HepG2 (cell line): Measurements from ENCODE around the gene CORO7. TPM values are rescaled to one million over a fixed set of nuclear protein-coding genes. Genes with fewer than 3 reads are reported as not detected.

Source experiments
- CERS6 ChIP-seq: sonication (generic); formaldehyde crosslinking; IDR thresholded peaks from 2 replicates; pipeline ENCODE4 v1.5.0; 2020; ENCODE audit warnings: missing genetic modification reagents
- ELF4 ChIP-seq: sonication (generic); formaldehyde crosslinking; IDR thresholded peaks from 2 replicates; pipeline ENCODE4 v1.5.0; 2020; ENCODE audit warnings: missing genetic modification reagents, mild to moderate bottlenecking, moderate library complexity, borderline replicate concordance
- EP300 ChIP-seq, 3 experiments: sonication (generic) in 1 of 3; formaldehyde crosslinking in 1 of 3; IDR thresholded peaks; 2 replicates each; pipeline versions ENCODE4 v1.5.1 to v1.6.1; 2011 to 2020; ENCODE audit warnings: low read depth in 2 of 3, low read length in 2 of 3, borderline replicate concordance in 1 of 3, improper control_type of control experiment in 1 of 3, mild to moderate bottlenecking in 1 of 3, missing genetic modification reagents in 1 of 3, moderate library complexity in 1 of 3
- ETV6 ChIP-seq: sonication (generic); formaldehyde crosslinking; conservative IDR thresholded peaks from 2 replicates; pipeline ENCODE4 v1.4.0; 2020; ENCODE audit warnings: missing genetic modification reagents
- FOSL2 ChIP-seq: sonication (generic); formaldehyde crosslinking; IDR thresholded peaks from 2 replicates; pipeline ENCODE4 v1.4.0; 2020; ENCODE audit warnings: missing genetic modification reagents
- FOXA3 ChIP-seq: IDR thresholded peaks from 2 replicates; pipeline ENCODE4 v1.6.1; 2016; ENCODE audit warnings: missing genetic modification reagents, missing compliant biosample characterization
- GABPA ChIP-seq, 2 experiments: IDR thresholded peaks; 2 replicates each; pipeline ENCODE4 v1.6.1; 2011 to 2016; ENCODE audit warnings: low read depth in 2 of 2, low read length in 1 of 2, missing biosample characterization in 1 of 2, missing genetic modification characterization in 1 of 2
- KDM2A ChIP-seq: sonication (generic); formaldehyde crosslinking; IDR thresholded peaks from 2 replicates; pipeline ENCODE4 v1.4.0; 2020; ENCODE audit warnings: low read depth, missing genetic modification reagents, borderline replicate concordance
- KDM5B ChIP-seq: sonication (generic); formaldehyde crosslinking; IDR thresholded peaks from 2 replicates; pipeline ENCODE4 v1.4.0; 2020; ENCODE audit warnings: missing genetic modification reagents, mild to moderate bottlenecking, borderline replicate concordance
- MAZ ChIP-seq, 2 experiments: sonication (generic) in 1 of 2; formaldehyde crosslinking in 1 of 2; IDR thresholded peaks; 2 replicates each; pipeline versions ENCODE4 v1.5.0 to v1.6.1; 2012 to 2020; ENCODE audit warnings: low read depth in 2 of 2, mild to moderate bottlenecking in 2 of 2, borderline replicate concordance in 1 of 2, improper control_type of control experiment in 1 of 2, low read length in 1 of 2, missing genetic modification reagents in 1 of 2, moderate library complexity in 1 of 2
- MEIS2 ChIP-seq: sonication (generic); formaldehyde crosslinking; IDR thresholded peaks from 2 replicates; pipeline ENCODE4 v1.9.0; 2021; ENCODE audit warnings: mild to moderate bottlenecking, missing genetic modification reagents
- MXI1 ChIP-seq: IDR thresholded peaks from 3 replicates; pipeline ENCODE4 v1.6.1; 2012; ENCODE audit warnings: low read depth, low read length, inconsistent platforms, borderline replicate concordance
- POGZ ChIP-seq: sonication (generic); formaldehyde crosslinking; IDR thresholded peaks from 2 replicates; pipeline ENCODE4 v1.4.0; 2020; ENCODE audit warnings: mild to moderate bottlenecking, missing genetic modification reagents
- POLR2A ChIP-seq, 2 experiments: IDR thresholded peaks; 2 replicates each; pipeline ENCODE4 v1.6.1; 2011; ENCODE audit warnings: low read depth in 2 of 2, low read length in 2 of 2, mild to moderate bottlenecking in 1 of 2, moderate library complexity in 1 of 2; ENCODE audit not compliant: insufficient read depth in 1 of 2
- RBFOX2 ChIP-seq: fragments of 200-400 bp; formaldehyde crosslinking; IDR thresholded peaks from 2 replicates; pipeline ENCODE4 v1.6.1; 2017; ENCODE audit warnings: low read depth, mild to moderate bottlenecking, low read length
- SKIL ChIP-seq: sonication (generic); formaldehyde crosslinking; IDR thresholded peaks from 2 replicates; pipeline ENCODE4 v1.8.0; 2022; ENCODE audit warnings: missing genetic modification reagents, mild to moderate bottlenecking, moderate library complexity, borderline replicate concordance
- TEAD3 ChIP-seq: optimal IDR thresholded peaks from 2 replicates; pipeline ENCODE3; 2016; ENCODE audit warnings: borderline replicate concordance
- ZBTB8A ChIP-seq: sonication (generic); formaldehyde crosslinking; IDR thresholded peaks from 2 replicates; pipeline ENCODE4 v1.4.0; 2020; ENCODE audit warnings: mild to moderate bottlenecking, low read depth, missing genetic modification reagents, borderline replicate concordance
- ZNF512 ChIP-seq: sonication (generic); formaldehyde crosslinking; IDR thresholded peaks from 2 replicates; pipeline ENCODE4 v1.4.0; 2020; ENCODE audit warnings: mild to moderate bottlenecking, missing genetic modification reagents
- ZNF891 ChIP-seq: sonication (generic); formaldehyde crosslinking; IDR thresholded peaks from 2 replicates; pipeline ENCODE4 v1.5.0; 2020; ENCODE audit warnings: mild to moderate bottlenecking, missing genetic modification reagents
- polyA plus RNA-seq, 8 experiments: library from polyadenylated mRNA; depleted of rRNA in 3 of 8; stranded (reverse) in 7 of 8; unstranded in 1 of 8; fragments of >200 nt; fragmentation: Illumina TruSeq in 4 of 8; extraction: Trizol in 4 of 8; gene quantifications; 2 replicates each; pipeline versions ENCODE4 v1.2.1 to v1.2.3, GENCODE V29; 2011 to 2016; ENCODE audit warnings: low read depth in 4 of 8, missing spikeins in 1 of 8, mixed read lengths in 1 of 8; ENCODE audit not compliant: insufficient read depth in 1 of 8
- total RNA-seq, 5 experiments: library from RNA; depleted of rRNA; stranded (reverse); fragments of >200 nt; fragmentation: Illumina TruSeq; extraction: Trizol; gene quantifications; 2 replicates each; pipeline ENCODE4 v1.2.3, GENCODE V29; 2016; ENCODE audit warnings: low read depth in 1 of 5
- TF ChIP-seq, protein P1 (sequence below): sonication (generic); formaldehyde crosslinking; IDR thresholded peaks from 2 replicates; pipeline ENCODE4 v1.4.0; 2020; ENCODE audit warnings: missing genetic modification reagents

CORO7 gene
- total and polyA plus RNA-seq, 2 of the 13 experiments (the other 11 are each of a cell fraction or from before 2014, with no cell fraction given): 9.9 to 14.3 TPM

DNA sequence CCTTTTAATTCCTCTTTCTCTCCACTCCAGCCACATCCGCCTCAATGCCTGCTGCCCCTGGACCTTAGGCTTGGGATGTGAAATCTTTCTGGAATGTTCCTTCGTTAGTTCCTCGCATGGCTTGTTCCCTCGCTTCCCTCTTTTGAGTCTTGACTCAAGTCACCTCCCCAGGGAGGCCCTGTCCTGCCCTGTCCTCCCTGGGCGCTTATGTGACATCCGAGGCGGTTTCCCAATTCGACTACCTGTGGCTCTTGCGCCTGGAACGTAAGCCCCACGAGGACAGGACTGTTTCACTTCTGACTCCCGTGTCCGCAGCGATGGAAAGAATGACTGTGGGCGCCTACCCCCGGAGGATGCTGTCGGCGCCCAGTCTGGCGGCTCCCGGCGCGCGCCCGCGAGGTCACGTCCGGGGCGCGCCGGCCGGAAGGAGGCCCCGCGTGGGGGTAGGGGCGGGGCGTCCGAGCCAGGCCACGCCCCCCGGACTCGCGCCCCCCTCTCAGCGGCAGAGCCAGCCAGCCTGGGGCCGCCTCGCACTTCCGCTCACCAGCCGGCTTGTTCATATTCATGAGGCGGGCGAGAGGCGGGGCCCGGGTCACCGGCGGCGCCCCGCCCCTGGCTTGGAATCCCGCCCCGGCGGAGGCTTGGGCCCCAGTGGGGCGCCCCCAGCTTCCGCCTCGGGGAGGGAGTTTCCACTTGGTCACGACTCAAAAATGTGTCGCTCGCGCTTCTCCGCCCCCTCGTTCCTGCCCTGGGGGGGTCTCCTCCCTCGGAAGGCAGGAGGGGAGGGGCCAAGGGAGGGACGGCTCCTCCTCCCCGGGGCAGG, 109.0 kb downstream of the CORO7 start (continued):
- TF ChIP-seq SKIL (0 out of 2 replicates have a peak, but pooled peaks have one; percentile 9), TEAD3 (CRISPR knock-in tag) (peak; percentile 67), ELF4 (CRISPR knock-in tag) (no peak), EP300 (IDR thresholded peaks at IDR 0.05; ENCODE audit: low read depth in 2 of 2, low read length in 2 of 2) (peak in 1 of 2 experiments; percentile 34; a peak in 1 of 4 replicates), EP300 (CRISPR knock-in tag; IDR thresholded peaks at IDR 0.05; ENCODE audit: borderline replicate concordance) (no peak), ZNF891 (CRISPR knock-in tag) (0 out of 2 replicates have a peak, but pooled peaks have one; percentile 24), KDM2A (CRISPR knock-in tag) (0 out of 2 replicates have a peak, but pooled peaks have one; percentile 25), MEIS2 (CRISPR knock-in tag) (0 out of 2 replicates have a peak, but pooled peaks have one; percentile 23), ETV6 (CRISPR knock-in tag) (0 out of 2 replicates have a peak, but pooled peaks have one; percentile 44), ZNF512 (CRISPR knock-in tag) (no peak), FOSL2 (CRISPR knock-in tag) (peak; percentile 44; the same call in 1 of the 2 replicates), CERS6 (CRISPR knock-in tag) (no peak), MXI1 (peak; percentile 38; the same call in 1 of the 3 replicates), KDM5B (CRISPR knock-in tag) (0 out of 2 replicates have a peak, but pooled peaks have one; percentile 59), GABPA (IDR thresholded peaks at IDR 0.05; ENCODE audit: low read depth, low read length) (peak; percentile 71), GABPA (CRISPR knock-in tag; IDR thresholded peaks at IDR 0.05; ENCODE audit: low read depth) (no peak), POLR2A (IDR thresholded peaks at IDR 0.05; ENCODE audit: insufficient read depth in 1 of 2, low read depth in 2 of 2, low read length in 2 of 2) (peak in 1 of 2 experiments; percentile 56; a peak in 1 of 4 replicates), RBFOX2 (peak; percentile 58), POGZ (CRISPR knock-in tag) (0 out of 2 replicates have a peak, but pooled peaks have one; percentile 29), FOXA3 (peak; percentile 18; the same call in 1 of the 2 replicates), MAZ (IDR thresholded peaks at IDR 0.05; ENCODE audit: borderline replicate concordance, low read depth, low read length) (peak; percentile 88; the same call in 1 of the 2 replicates), MAZ (CRISPR knock-in tag; IDR thresholded peaks at IDR 0.05; ENCODE audit: low read depth) (peak; percentile 85), ZBTB8A (CRISPR knock-in tag) (no peak)
- TF ChIP-seq, protein P1, sequence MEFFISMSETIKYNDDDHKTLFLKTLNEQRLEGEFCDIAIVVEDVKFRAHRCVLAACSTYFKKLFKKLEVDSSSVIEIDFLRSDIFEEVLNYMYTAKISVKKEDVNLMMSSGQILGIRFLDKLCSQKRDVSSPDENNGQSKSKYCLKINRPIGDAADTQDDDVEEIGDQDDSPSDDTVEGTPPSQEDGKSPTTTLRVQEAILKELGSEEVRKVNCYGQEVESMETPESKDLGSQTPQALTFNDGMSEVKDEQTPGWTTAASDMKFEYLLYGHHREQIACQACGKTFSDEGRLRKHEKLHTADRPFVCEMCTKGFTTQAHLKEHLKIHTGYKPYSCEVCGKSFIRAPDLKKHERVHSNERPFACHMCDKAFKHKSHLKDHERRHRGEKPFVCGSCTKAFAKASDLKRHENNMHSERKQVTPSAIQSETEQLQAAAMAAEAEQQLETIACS (CRISPR knock-in tag): peak; percentile 79
